Natural killer cell (primary cell): ENCODE measurements around the gene PDCD2L. TPM values are rescaled to one million over a fixed set of nuclear protein-coding genes. Genes with fewer than 3 reads are reported as not detected.

Source experiments
- ATAC-seq, 3 donors: fragments of 150-1000 bp in 2 of 3; fragments of 200-7000 bp in 1 of 3; cut with Tn5 transposase; 1 replicate in 1 of 3; 2 replicates in 2 of 3; pipeline ENCODE4 v1.10.0; 2021; ENCODE audit warnings: mild to moderate bottlenecking in 2 of 3, moderate library complexity in 2 of 3
- DNase-seq, 2 donors: peaks; one replicate each; pipeline versions ENCODE4 v3.0.0 to v3.0.0-alpha.2; 2013 to 2021; ENCODE audit warnings: mixed read lengths in 1 of 2
- H3K27ac ChIP-seq: one replicate; pipeline ENCODE4 v1.5.1; 2013; ENCODE audit warnings: mild to moderate bottlenecking, low read length
- H3K27me3 ChIP-seq: one replicate; pipeline ENCODE4 v1.6.1; 2013; ENCODE audit warnings: low read length; ENCODE audit not compliant: control insufficient read depth, insufficient read depth
- H3K36me3 ChIP-seq: one replicate; pipeline ENCODE4 v1.6.1; 2013; ENCODE audit warnings: low read length; ENCODE audit not compliant: control insufficient read depth, insufficient read depth
- H3K4me1 ChIP-seq: one replicate; pipeline ENCODE4 v1.6.1; 2013; ENCODE audit warnings: low read length; ENCODE audit not compliant: control insufficient read depth, insufficient read depth
- H3K4me3 ChIP-seq: one replicate; pipeline ENCODE4 v1.5.1; 2013; ENCODE audit warnings: low read length
- H3K9me3 ChIP-seq: one replicate; pipeline ENCODE4 v1.6.1; 2013; ENCODE audit warnings: low read length; ENCODE audit not compliant: control insufficient read depth, insufficient read depth
- H3K27ac Mint-ChIP-seq, 2 donors: one replicate each; pipeline ENCODE4 v1.8.0; 2022; ENCODE audit warnings: mild to moderate bottlenecking in 2 of 2, mixed read lengths in 2 of 2, moderate library complexity in 1 of 2
- H3K27me3 Mint-ChIP-seq, 2 donors: one replicate each; pipeline ENCODE4 v1.8.0; 2022; ENCODE audit warnings: low read depth in 2 of 2, mixed read lengths in 2 of 2
- H3K36me3 Mint-ChIP-seq: one replicate; pipeline ENCODE4 v1.8.0; 2022; ENCODE audit warnings: mixed read lengths
- H3K4me1 Mint-ChIP-seq, 2 donors: one replicate each; pipeline ENCODE4 v1.8.0; 2022; ENCODE audit warnings: mixed read lengths in 2 of 2
- H3K4me3 Mint-ChIP-seq: one replicate; pipeline ENCODE4 v1.8.0; 2022; ENCODE audit warnings: mild to moderate bottlenecking, moderate library complexity, mixed read lengths
- H3K9me3 Mint-ChIP-seq, 2 donors: one replicate each; pipeline ENCODE4 v1.8.0; 2022; ENCODE audit warnings: mixed read lengths in 2 of 2
- WGBS: methylation state at CpG from one replicate; pipeline ENCODE4 v1.1.7; 2013; ENCODE audit warnings: missing lambda C conversion rate; ENCODE audit not compliant: insufficient coverage; 5-methylcytosine and 5-hydroxymethylcytosine counted together
- intact Hi-C: fragments of 100-400 bp; cut with micrococcal nuclease; formaldehyde crosslinking; loops from one replicate; pipeline ENCODE4 v1.14.2; 2022
- total RNA-seq, 4 donors: library from RNA; stranded (reverse); fragments of 120-200 nt in 1 of 4; gene quantifications; one replicate each; pipeline versions ENCODE4 v1.2.3 to v1.2.4, GENCODE V29; 2013 to 2022
- TF ChIP-seq, protein P1 (sequence below): fragments of 200-600 bp; IDR thresholded peaks from one replicate; pipeline ENCODE4 v1.8.0; 2022; ENCODE audit warnings: antibody characterized with exemption

Gene PDCD2L
- total RNA-seq, 3 donors from 2014 or later (not counting 1 experiment from before 2014, with no cell fraction given): 4.7 to 8.6 (median 5.6) TPM

DNA sequence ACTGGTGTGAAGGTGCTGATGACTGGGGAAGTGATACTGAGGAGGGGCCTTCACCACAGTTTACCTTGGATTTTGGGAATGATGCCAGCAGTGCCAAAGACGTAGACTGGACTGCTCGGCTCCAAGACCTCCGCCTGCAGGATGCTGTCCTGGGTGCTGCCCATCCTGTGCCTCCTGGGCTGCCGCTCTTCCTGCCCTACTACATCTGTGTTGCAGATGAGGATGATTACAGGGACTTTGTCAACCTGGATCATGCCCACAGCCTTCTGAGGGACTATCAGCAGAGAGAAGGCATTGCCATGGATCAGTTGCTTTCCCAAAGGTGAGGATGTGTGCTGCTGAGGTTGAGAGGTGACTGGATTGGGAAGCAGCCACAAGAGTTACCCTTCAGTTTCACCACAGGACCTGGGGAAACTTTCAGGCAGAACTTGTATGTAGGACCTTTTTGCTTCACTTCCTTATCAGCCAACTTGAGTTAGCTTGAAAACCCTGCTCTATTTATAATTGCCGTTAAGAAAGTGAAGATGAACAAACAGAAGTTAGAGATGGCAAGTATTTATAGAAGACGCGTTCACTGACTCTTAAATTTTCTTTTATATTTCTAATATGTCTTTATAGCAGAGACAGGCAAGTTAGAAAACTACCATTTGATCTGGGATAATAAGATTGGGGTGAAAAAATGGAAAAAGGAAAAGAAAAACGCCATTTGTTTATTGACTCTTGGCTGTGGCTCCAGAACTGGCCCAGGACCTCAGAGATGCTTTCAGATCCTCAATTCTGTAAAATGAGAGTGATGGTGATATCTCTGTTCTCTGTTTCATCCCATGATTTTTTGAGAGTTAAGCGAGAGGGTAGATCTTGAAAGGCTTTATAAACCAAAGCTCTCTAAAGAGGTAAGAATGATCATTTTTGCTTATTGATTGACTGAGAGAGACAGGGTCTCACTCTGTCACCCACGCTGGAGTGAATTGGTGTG is 5.3 kb downstream of the PDCD2L start:
- no peak for ATAC-seq
- Histone ChIP-seq H3K4me3 (no peak overlapping the region), H3K36me3 (peaks cover 10% of the 10 kb centered on the region), H3K27ac (no peak overlapping the region), H3K9me3 (no peaks in the 10 kb centered on the region), H3K27me3 (no peaks in the 10 kb centered on the region), H3K4me1 (peaks cover 14% of the 10 kb centered on the region)
- peaks cover 10 to 11% of the 10 kb centered on the region in 2 donors for H3K4me1 Mint-ChIP-seq
- intact Hi-C loops: no loop called here
- no peak overlapping the region for H3K27ac Mint-ChIP-seq
- peaks cover 11% of the 10 kb centered on the region for H3K36me3 Mint-ChIP-seq
- H3K4me3 Mint-ChIP-seq: no peak overlapping the region
- no peaks in the 10 kb centered on the region for H3K9me3 Mint-ChIP-seq
- no peaks in the 10 kb centered on the region for H3K27me3 Mint-ChIP-seq
- WGBS: 94% methylated on average over 8 of the region's 10 CpGs
- DNase-seq: no peak
- TF ChIP-seq, protein P1, sequence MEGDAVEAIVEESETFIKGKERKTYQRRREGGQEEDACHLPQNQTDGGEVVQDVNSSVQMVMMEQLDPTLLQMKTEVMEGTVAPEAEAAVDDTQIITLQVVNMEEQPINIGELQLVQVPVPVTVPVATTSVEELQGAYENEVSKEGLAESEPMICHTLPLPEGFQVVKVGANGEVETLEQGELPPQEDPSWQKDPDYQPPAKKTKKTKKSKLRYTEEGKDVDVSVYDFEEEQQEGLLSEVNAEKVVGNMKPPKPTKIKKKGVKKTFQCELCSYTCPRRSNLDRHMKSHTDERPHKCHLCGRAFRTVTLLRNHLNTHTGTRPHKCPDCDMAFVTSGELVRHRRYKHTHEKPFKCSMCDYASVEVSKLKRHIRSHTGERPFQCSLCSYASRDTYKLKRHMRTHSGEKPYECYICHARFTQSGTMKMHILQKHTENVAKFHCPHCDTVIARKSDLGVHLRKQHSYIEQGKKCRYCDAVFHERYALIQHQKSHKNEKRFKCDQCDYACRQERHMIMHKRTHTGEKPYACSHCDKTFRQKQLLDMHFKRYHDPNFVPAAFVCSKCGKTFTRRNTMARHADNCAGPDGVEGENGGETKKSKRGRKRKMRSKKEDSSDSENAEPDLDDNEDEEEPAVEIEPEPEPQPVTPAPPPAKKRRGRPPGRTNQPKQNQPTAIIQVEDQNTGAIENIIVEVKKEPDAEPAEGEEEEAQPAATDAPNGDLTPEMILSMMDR: no peak

DNA sequence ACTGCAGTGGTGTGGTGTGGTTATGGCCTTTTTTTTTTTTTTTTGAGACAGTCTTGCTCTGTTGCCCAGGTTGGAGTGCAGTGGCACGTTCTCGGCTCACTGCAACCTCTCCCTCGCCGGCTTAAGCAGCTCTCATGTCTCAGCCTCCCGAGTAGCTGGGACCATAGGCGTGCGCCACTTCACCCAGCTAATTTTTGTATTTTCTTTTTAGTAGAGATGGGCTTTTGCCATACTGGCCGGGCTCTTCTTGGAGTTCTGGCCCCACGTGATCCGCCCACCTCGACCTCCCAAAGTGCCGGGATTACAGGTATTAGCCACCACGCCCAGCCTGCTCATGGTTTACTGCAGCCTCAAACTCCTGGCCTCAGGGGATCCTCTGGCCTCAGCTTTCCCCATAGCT is 7.0 kb downstream of the PDCD2L start:
- Mint-ChIP-seq H3K9me3 (no peaks in the 10 kb centered on the region), H3K4me3 (no peak overlapping the region), H3K36me3 (peaks cover 11% of the 10 kb centered on the region), H3K27me3 (no peaks in the 10 kb centered on the region), H3K27ac (no peak overlapping the region), H3K4me1 (peaks cover 5 to 11% of the 10 kb centered on the region in 2 donors)
- DNase-seq (no peak), ATAC-seq (no peak)
- no peaks in the 10 kb centered on the region for H3K9me3 ChIP-seq
- no peaks in the 10 kb centered on the region for H3K27me3 ChIP-seq
- TF ChIP-seq, protein P1: no peak
- intact Hi-C loops: no loop called here
- peaks cover 26% of the 10 kb centered on the region for H3K36me3 ChIP-seq
- peaks cover 4% of the 10 kb centered on the region for H3K4me1 ChIP-seq
- no peak overlapping the region for H3K4me3 ChIP-seq
- 97% methylated on average over 13 of the region's 13 CpGs for WGBS
- H3K27ac ChIP-seq: no peak overlapping the region

DNA sequence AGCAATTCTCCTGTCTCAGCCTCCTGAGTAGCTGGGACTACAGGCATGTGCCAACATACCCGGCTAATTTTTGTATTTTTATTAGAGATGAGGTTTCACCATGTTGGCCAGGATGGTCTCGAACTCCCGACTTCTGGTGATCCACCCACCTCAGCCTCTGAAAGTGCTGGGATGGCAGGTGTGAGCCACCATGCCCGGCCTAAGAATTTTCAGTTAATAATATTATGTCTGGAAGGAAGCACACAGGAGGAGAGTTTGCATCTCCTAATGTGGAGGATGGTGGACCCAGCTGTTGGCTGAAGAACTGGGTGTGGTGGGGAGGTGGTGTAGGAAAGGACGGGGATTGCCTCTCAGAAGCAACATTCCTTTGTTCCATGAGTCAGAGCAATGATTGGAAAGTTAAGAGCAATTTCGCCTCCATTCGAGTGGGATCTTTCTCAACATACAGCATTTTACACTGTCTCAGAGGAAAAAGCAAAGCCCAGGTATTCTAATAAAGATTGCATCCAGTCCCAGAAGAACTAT is 11.9 kb downstream of the PDCD2L start:
- peaks cover 27% of the 10 kb centered on the region for H3K36me3 ChIP-seq
- intact Hi-C loops: no loop called here
- WGBS: 98% methylated on average over 7 of the region's 7 CpGs
- Mint-ChIP-seq H3K4me3 (no peak overlapping the region), H3K27ac (no peak overlapping the region), H3K27me3 (no peaks in the 10 kb centered on the region), H3K4me1 (no peaks in the 10 kb centered on the region), H3K9me3 (no peaks in the 10 kb centered on the region), H3K36me3 (no peaks in the 10 kb centered on the region)
- H3K27me3 ChIP-seq: no peaks in the 10 kb centered on the region
- DNase-seq (no peak), ATAC-seq (no peak)
- H3K9me3 ChIP-seq: no peaks in the 10 kb centered on the region
- H3K27ac ChIP-seq: no peak overlapping the region
- no peak overlapping the region for H3K4me3 ChIP-seq
- TF ChIP-seq, protein P1: no peak
- no peaks in the 10 kb centered on the region for H3K4me1 ChIP-seq
